SKM-1 (cell line): ENCODE data around the gene SWSAP1.

Experiments used
- DNase-seq: peaks from one replicate; lab custom pipeline; 2025; ENCODE audit not compliant: unreplicated experiment; lab: John Stamatoyannopoulos, UW

Gene SWSAP1

GRCh38 chr19:11408591-11408990 lies 34.1 kb downstream of the SWSAP1 start:
- no peak for DNase-seq

GRCh38 chr19:11410682-11411081 lies 36.2 kb downstream of the SWSAP1 start:
- DNase-seq, result no peak

GRCh38 chr19:11414544-11414943 lies 40.1 kb downstream of the SWSAP1 start:
- DNase-seq, result no peak

- no peak for DNase-seq
Observed at GRCh38 chr19:11416346-11417052, 42.0 kb downstream of the SWSAP1 start.

DNA sequence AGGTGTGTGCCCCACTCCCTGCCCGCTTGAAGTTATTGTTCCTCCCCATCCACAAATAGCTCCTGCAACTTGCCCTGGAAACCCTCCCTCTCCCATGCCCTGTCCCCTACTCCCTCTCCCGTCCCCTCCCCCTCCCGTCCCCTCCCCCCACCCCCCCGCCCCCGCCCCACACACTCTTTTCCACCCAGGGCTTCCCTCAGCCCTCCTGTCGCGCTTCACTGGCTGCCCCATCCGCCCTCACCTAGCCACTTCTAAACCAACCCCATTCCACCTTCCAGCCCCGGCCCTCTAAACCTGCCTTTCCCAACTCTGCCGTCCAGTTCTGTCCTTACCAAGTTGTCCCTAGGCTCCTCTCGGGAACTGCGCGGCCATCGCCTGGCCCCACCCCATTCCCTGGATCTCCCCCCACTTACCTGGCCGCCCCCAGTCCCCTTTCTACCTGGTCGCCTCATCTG lies 43.7 kb downstream of the SWSAP1 start:
- DNase-seq, result no peak

- DNase-seq, result no peak
Observed at GRCh38 chr19:11418549-11419506, 44.4 kb downstream of the SWSAP1 start, which contains the start of gene RGL3. RGL3 (minus strand) TSS chr19:11419314; CDS start chr19:11419278, 36 bp downstream.

DNA sequence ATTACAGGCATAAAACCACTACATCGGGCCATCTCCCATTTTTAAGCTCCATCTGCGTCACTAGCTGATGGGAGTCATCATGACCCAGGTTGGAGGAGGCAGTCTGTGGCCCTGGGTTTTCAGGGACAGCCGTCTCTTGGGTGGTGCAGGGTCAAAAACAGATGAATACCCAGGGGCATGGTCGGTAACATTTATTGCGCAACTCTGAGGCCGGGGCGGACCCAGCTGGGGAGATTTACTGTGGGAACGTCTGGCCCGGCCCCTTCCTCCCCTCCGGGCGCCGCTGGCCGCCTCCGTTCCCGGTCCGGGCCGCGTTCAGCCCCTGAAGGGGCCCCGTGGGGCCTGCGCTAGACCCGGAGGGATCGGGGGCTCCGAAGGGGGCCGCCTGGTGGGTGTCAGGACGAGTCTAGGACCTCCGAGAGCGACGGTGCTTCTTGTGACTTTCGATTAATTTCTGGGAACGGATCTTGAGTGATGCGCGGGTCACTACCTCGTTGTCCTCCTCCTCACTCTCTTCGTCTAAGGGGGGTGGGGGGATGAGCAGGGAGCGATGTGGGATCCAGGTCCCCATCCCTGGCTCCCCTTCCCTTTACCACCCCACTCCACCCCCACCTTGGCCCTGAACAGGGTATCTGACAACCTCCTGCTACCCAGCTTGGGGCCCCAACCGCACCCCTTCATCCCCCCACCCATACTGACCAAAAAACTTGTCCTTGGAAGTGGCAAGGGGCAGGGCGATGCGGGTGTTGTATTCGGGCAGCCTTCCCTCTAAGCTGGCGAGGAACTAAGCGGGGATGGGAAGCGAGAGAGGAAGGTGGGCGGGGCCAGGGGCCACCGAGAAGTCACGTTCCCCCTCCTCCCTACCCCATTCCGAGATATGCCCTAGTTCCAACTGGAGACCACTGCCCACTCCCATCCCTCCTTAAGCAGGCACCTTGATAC lies 46.2 kb downstream of the SWSAP1 start:
- DNase-seq, result no peak

GRCh38 chr19:11421371-11422098 lies 47.1 kb downstream of the SWSAP1 start:
- DNase-seq, result no peak

DNA sequence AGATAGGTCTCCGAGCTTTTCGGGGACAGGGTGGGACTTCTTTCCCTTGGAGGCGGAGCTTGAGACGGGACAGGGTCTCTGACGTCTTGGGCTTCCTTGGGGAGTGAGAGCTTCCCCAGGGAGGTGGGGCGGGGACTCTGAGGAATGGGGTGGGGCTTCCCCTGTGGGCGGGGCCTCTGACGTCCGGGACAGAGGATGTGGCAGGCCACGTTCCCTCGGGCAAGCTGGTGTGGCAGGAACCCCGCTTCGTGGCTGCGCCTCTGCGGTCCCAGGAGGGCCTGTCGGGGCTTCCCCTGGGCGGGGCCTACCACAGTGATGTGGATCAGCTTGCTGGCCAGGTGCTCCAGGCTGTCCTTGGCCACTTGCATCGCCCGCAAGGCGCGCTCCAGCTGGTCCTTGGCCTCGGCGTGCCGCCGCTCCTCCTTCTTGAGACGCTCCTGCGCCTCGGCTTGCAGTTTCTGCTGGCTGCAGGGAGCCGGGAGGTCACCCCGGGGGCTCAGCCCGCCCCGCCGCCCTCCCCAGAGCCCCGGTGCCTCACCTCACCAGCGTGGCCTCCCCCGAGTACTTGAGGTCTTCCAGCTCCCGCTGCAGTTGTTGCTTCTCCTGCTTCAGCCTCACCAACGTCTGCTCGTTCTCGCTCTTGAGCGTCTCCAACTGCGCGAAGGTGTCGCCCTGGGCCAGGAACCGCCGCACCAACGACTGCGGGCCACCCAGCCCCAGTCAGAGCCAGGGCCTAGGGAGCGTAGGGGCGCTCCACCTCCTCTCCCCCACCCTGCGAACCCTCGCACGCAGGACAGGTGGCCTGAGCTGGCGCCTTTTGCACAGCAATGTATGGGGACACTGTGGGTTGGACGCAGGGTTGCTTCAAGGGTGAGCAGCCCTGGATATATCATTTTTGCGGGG lies 47.9 kb downstream of the SWSAP1 start:
- DNase-seq, result no peak

DNA sequence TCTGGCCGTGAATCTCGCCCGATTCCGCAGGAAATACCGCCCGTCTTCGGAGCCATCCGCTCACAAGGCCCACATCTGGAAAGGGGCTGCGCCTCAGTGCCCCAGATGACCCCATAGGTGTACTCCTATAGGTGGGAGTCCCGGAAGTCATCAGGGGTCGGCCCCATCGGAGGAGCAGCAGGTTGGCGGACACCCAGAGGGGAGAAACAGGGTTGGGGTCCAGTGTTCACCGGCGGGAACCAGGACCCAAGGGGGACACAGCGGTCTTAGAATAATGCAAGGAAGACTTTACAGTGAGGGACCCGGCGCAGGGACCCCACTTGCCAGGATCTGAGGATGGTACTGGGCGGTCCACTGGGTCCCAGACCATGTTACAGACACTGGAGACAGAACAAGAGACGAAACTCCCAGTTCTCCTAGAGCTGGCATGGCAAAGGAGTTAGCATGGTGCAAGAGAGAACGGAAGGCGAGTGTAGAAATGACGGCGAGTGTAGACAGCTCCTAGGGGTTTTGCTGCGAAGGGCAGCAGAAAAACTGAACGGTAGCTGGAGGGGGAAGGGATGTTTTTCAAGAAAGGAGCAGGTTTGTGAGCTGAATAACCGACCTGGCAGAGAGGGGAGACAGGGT lies 48.8 kb downstream of the SWSAP1 start:
- no peak for DNase-seq

DNA sequence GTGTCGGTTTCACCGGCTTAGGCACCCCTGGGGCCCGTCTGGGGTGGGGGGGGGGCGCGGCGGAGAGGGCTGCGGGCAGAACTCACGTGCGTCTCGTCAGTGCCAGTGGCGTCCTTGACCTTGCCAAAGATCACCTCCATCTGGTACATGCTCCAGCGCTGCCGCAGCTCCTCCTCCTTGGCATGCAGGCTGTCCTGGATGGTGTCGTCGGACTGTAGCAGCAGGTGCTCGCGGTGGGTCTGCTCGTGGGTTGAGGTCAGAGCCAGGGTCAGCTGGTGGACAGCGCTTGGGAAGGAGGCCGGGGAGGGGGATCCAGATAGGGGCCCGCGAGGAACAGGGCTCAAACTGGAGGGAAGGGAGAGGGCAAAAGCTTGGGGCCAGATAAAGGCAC lies 49.3 kb downstream of the SWSAP1 start:
- no peak for DNase-seq
